ENCODE data around the gene BUB1B. TPM values are rescaled to one million over a fixed set of nuclear protein-coding genes. Genes with fewer than 3 reads are reported as not detected.
A peak's percentile ranks its signal among the peaks of the same experiment; 100 is the strongest.

Gene BUB1B
- polyA plus RNA-seq, 2 donors = 4.3 to 5.8 TPM

- no peak overlapping the region for H3K4me3 ChIP-seq (ENCODE audit: low read depth in 1 of 2, low read length in 2 of 2)
- H3K27me3 ChIP-seq (ENCODE audit: control insufficient read depth in 1 of 2, insufficient read depth in 2 of 2, low read length in 2 of 2) = no peaks in the 10 kb centered on the region
- H3K4me1 ChIP-seq (ENCODE audit: control insufficient read depth in 2 of 2, insufficient read depth in 2 of 2, low read length in 1 of 2) = peaks cover 13 to 39% of the 10 kb centered on the region in 2 donors
- no peaks in the 10 kb centered on the region for H3K36me3 ChIP-seq (ENCODE audit: control insufficient read depth in 2 of 2, insufficient read depth in 2 of 2, low read length in 1 of 2)
- 89 to 90% methylated on average over 10 of the region's 10 CpGs for WGBS, 2 donors
- no peaks in the 10 kb centered on the region for H3K9me3 ChIP-seq (ENCODE audit: control insufficient read depth in 2 of 2, insufficient read depth in 1 of 2, low read depth in 1 of 2, low read length in 1 of 2)
- peak overlapping the region; percentile 31 to 71 for H3K27ac ChIP-seq (ENCODE audit: low read depth in 2 of 2, low read length in 1 of 2)
Observed at GRCh38 chr15:40251486-40252140, 90.7 kb downstream of the BUB1B start.

- 33 to 38% methylated on average over 27 of the region's 27 CpGs for WGBS, 2 donors
- peak overlapping the region; percentile 58 to 62 for H3K4me3 ChIP-seq (ENCODE audit: low read depth in 1 of 2, low read length in 2 of 2)
- H3K27me3 ChIP-seq (ENCODE audit: control insufficient read depth in 1 of 2, insufficient read depth in 2 of 2, low read length in 2 of 2) = no peaks in the 10 kb centered on the region
- H3K4me1 ChIP-seq (ENCODE audit: control insufficient read depth in 2 of 2, insufficient read depth in 2 of 2, low read length in 1 of 2) = peaks cover 10 to 35% of the 10 kb centered on the region in 2 donors
- no peaks in the 10 kb centered on the region for H3K9me3 ChIP-seq (ENCODE audit: control insufficient read depth in 2 of 2, insufficient read depth in 1 of 2, low read depth in 1 of 2, low read length in 1 of 2)
- peak overlapping the region; percentile 31 to 71 for H3K27ac ChIP-seq (ENCODE audit: low read depth in 2 of 2, low read length in 1 of 2)
- peaks cover 0 to 3% of the 10 kb centered on the region in 2 donors for H3K36me3 ChIP-seq (ENCODE audit: control insufficient read depth in 2 of 2, insufficient read depth in 2 of 2, low read length in 1 of 2)
Observed at GRCh38 chr15:40252141-40252437, 91.2 kb downstream of the BUB1B start.

- peak overlapping the region; percentile 71 to 80 for H3K27ac ChIP-seq (ENCODE audit: low read depth in 2 of 2, low read length in 1 of 2)
- no peaks in the 10 kb centered on the region for H3K9me3 ChIP-seq (ENCODE audit: control insufficient read depth in 2 of 2, insufficient read depth in 1 of 2, low read depth in 1 of 2, low read length in 1 of 2)
- peaks cover 9 to 35% of the 10 kb centered on the region in 2 donors for H3K4me1 ChIP-seq (ENCODE audit: control insufficient read depth in 2 of 2, insufficient read depth in 2 of 2, low read length in 1 of 2)
- 0 to 2% methylated on average over 75 to 82 of the region's 82 CpGs for WGBS, 2 donors
- no peaks in the 10 kb centered on the region for H3K27me3 ChIP-seq (ENCODE audit: control insufficient read depth in 1 of 2, insufficient read depth in 2 of 2, low read length in 2 of 2)
- H3K4me3 ChIP-seq (ENCODE audit: low read depth in 1 of 2, low read length in 2 of 2) = peak overlapping the region; percentile 58 to 62
- peaks cover 0 to 4% of the 10 kb centered on the region in 2 donors for H3K36me3 ChIP-seq (ENCODE audit: control insufficient read depth in 2 of 2, insufficient read depth in 2 of 2, low read length in 1 of 2)
Observed at GRCh38 chr15:40252438-40253166, 91.7 kb downstream of the BUB1B start.

- Histone ChIP-seq H3K4me3 (ENCODE audit: low read depth in 1 of 2, low read length in 2 of 2) (peak overlapping the region; percentile 58 to 62), H3K36me3 (ENCODE audit: control insufficient read depth in 2 of 2, insufficient read depth in 2 of 2, low read length in 1 of 2) (peaks cover 0 to 8% of the 10 kb centered on the region in 2 donors), H3K9me3 (ENCODE audit: control insufficient read depth in 2 of 2, insufficient read depth in 1 of 2, low read depth in 1 of 2, low read length in 1 of 2) (no peaks in the 10 kb centered on the region), H3K4me1 (ENCODE audit: control insufficient read depth in 2 of 2, insufficient read depth in 2 of 2, low read length in 1 of 2) (peaks cover 8 to 30% of the 10 kb centered on the region in 2 donors), H3K27ac (ENCODE audit: low read depth in 2 of 2, low read length in 1 of 2) (peak overlapping the region; percentile 68 to 80), H3K27me3 (ENCODE audit: control insufficient read depth in 1 of 2, insufficient read depth in 2 of 2, low read length in 2 of 2) (no peaks in the 10 kb centered on the region)
- 35 to 36% methylated on average over 28 of the region's 28 CpGs for WGBS, 2 donors
Observed at GRCh38 chr15:40253167-40253790, 92.4 kb downstream of the BUB1B start.

- WGBS, 2 donors = 93 to 98% methylated on average over 3 of the region's 3 CpGs
- Histone ChIP-seq H3K36me3 (ENCODE audit: control insufficient read depth in 2 of 2, insufficient read depth in 2 of 2, low read length in 1 of 2) (peaks cover 0 to 13% of the 10 kb centered on the region in 2 donors), H3K4me1 (ENCODE audit: control insufficient read depth in 2 of 2, insufficient read depth in 2 of 2, low read length in 1 of 2) (peaks cover 8 to 28% of the 10 kb centered on the region in 2 donors), H3K27me3 (ENCODE audit: control insufficient read depth in 1 of 2, insufficient read depth in 2 of 2, low read length in 2 of 2) (no peaks in the 10 kb centered on the region), H3K4me3 (ENCODE audit: low read depth in 1 of 2, low read length in 2 of 2) (no peak overlapping the region), H3K9me3 (ENCODE audit: control insufficient read depth in 2 of 2, insufficient read depth in 1 of 2, low read depth in 1 of 2, low read length in 1 of 2) (no peaks in the 10 kb centered on the region), H3K27ac (ENCODE audit: low read depth in 2 of 2, low read length in 1 of 2) (no peak overlapping the region)
Observed at GRCh38 chr15:40254452-40254851, 93.6 kb downstream of the BUB1B start.

- 86 to 90% methylated on average over 4 of the region's 4 CpGs for WGBS, 2 donors
- no peaks in the 10 kb centered on the region for H3K27me3 ChIP-seq (ENCODE audit: control insufficient read depth in 1 of 2, insufficient read depth in 2 of 2, low read length in 2 of 2)
- H3K27ac ChIP-seq (ENCODE audit: low read depth in 2 of 2, low read length in 1 of 2) = no peak overlapping the region
- no peaks in the 10 kb centered on the region for H3K9me3 ChIP-seq (ENCODE audit: control insufficient read depth in 2 of 2, insufficient read depth in 1 of 2, low read depth in 1 of 2, low read length in 1 of 2)
- peaks cover 8 to 23% of the 10 kb centered on the region in 2 donors for H3K4me1 ChIP-seq (ENCODE audit: control insufficient read depth in 2 of 2, insufficient read depth in 2 of 2, low read length in 1 of 2)
- H3K36me3 ChIP-seq (ENCODE audit: control insufficient read depth in 2 of 2, insufficient read depth in 2 of 2, low read length in 1 of 2) = peaks cover 0 to 13% of the 10 kb centered on the region in 2 donors
- no peak overlapping the region for H3K4me3 ChIP-seq (ENCODE audit: low read depth in 1 of 2, low read length in 2 of 2)
Observed at GRCh38 chr15:40255033-40255432, 94.2 kb downstream of the BUB1B start.

- no peak overlapping the region for H3K4me3 ChIP-seq (ENCODE audit: low read depth in 1 of 2, low read length in 2 of 2)
Observed at GRCh38 chr15:40256638-40257235, 95.9 kb downstream of the BUB1B start.

GRCh38 chr15:40257656-40258450 lies 97.0 kb downstream of the BUB1B start:
- WGBS, 2 donors = 77 to 79% methylated on average over 9 of the region's 9 CpGs

More at GRCh38 chr15:40256638-40257235, 95.9 kb downstream of the BUB1B start:
- 81 to 90% methylated on average over 17 of the region's 17 CpGs for WGBS, 2 donors
- Histone ChIP-seq H3K9me3 (ENCODE audit: control insufficient read depth in 2 of 2, insufficient read depth in 1 of 2, low read depth in 1 of 2, low read length in 1 of 2) (no peaks in the 10 kb centered on the region), H3K27ac (ENCODE audit: low read depth in 2 of 2, low read length in 1 of 2) (no peak overlapping the region), H3K36me3 (ENCODE audit: control insufficient read depth in 2 of 2, insufficient read depth in 2 of 2, low read length in 1 of 2) (peaks cover 0 to 13% of the 10 kb centered on the region in 2 donors), H3K4me1 (ENCODE audit: control insufficient read depth in 2 of 2, insufficient read depth in 2 of 2, low read length in 1 of 2) (peaks cover 8 to 17% of the 10 kb centered on the region in 2 donors), H3K27me3 (ENCODE audit: control insufficient read depth in 1 of 2, insufficient read depth in 2 of 2, low read length in 2 of 2) (no peaks in the 10 kb centered on the region)

GRCh38 chr15:40258544-40258943 lies 97.7 kb downstream of the BUB1B start:
- H3K9me3 ChIP-seq (ENCODE audit: control insufficient read depth in 2 of 2, insufficient read depth in 1 of 2, low read depth in 1 of 2, low read length in 1 of 2) = no peaks in the 10 kb centered on the region
- peaks cover 2% of the 10 kb centered on the region in 2 donors for H3K4me1 ChIP-seq (ENCODE audit: control insufficient read depth in 2 of 2, insufficient read depth in 2 of 2, low read length in 1 of 2)
- no peak overlapping the region for H3K27ac ChIP-seq (ENCODE audit: low read depth in 2 of 2, low read length in 1 of 2)
- no peaks in the 10 kb centered on the region for H3K27me3 ChIP-seq (ENCODE audit: control insufficient read depth in 1 of 2, insufficient read depth in 2 of 2, low read length in 2 of 2)
- no peak overlapping the region for H3K4me3 ChIP-seq (ENCODE audit: low read depth in 1 of 2, low read length in 2 of 2)
- peaks cover 0 to 15% of the 10 kb centered on the region in 2 donors for H3K36me3 ChIP-seq (ENCODE audit: control insufficient read depth in 2 of 2, insufficient read depth in 2 of 2, low read length in 1 of 2)
- 63 to 70% methylated on average over 8 of the region's 8 CpGs for WGBS, 2 donors

More at GRCh38 chr15:40257656-40258450, 97.0 kb downstream of the BUB1B start:
- Histone ChIP-seq H3K36me3 (ENCODE audit: control insufficient read depth in 2 of 2, insufficient read depth in 2 of 2, low read length in 1 of 2) (peaks cover 0 to 13% of the 10 kb centered on the region in 2 donors), H3K9me3 (ENCODE audit: control insufficient read depth in 2 of 2, insufficient read depth in 1 of 2, low read depth in 1 of 2, low read length in 1 of 2) (no peaks in the 10 kb centered on the region), H3K4me1 (ENCODE audit: control insufficient read depth in 2 of 2, insufficient read depth in 2 of 2, low read length in 1 of 2) (peaks cover 8% of the 10 kb centered on the region in 2 donors), H3K27me3 (ENCODE audit: control insufficient read depth in 1 of 2, insufficient read depth in 2 of 2, low read length in 2 of 2) (no peaks in the 10 kb centered on the region), H3K4me3 (ENCODE audit: low read depth in 1 of 2, low read length in 2 of 2) (no peak overlapping the region), H3K27ac (ENCODE audit: low read depth in 2 of 2, low read length in 1 of 2) (no peak overlapping the region)
